GM12891 (cell line): ENCODE measurements around the gene FAM180A.

Experiments
- POLR2A ChIP-seq: IDR thresholded peaks from 2 replicates; pipeline ENCODE4 v1.6.1; 2011; ENCODE audit warnings: low read depth, low read length, control low read depth
- POLR2AphosphoS5 ChIP-seq: IDR thresholded peaks from 2 replicates; pipeline ENCODE4 v1.6.1; 2011; ENCODE audit warnings: low read depth, low read length, control low read depth
- SPI1 ChIP-seq: IDR thresholded peaks from 2 replicates; pipeline ENCODE4 v1.6.1; 2011; ENCODE audit warnings: low read depth, low read length, control low read depth
- TAF1 ChIP-seq: IDR thresholded peaks from 2 replicates; pipeline ENCODE4 v1.6.1; 2011; ENCODE audit warnings: low read depth, low read length, control low read depth

GRCh38 chr7:135713836-135714470 lies 34.7 kb downstream of the FAM180A start:
- TF ChIP-seq POLR2AphosphoS5 (no peak), SPI1 (no peak), TAF1 (no peak), POLR2A (no peak)
